ENCODE measurements around the gene RGS11. TPM values are rescaled to one million over a fixed set of nuclear protein-coding genes. Genes with fewer than 3 reads are reported as not detected.

RGS11 gene
- total RNA-seq, 1 experiment from 2014 or later: not detected

DNA sequence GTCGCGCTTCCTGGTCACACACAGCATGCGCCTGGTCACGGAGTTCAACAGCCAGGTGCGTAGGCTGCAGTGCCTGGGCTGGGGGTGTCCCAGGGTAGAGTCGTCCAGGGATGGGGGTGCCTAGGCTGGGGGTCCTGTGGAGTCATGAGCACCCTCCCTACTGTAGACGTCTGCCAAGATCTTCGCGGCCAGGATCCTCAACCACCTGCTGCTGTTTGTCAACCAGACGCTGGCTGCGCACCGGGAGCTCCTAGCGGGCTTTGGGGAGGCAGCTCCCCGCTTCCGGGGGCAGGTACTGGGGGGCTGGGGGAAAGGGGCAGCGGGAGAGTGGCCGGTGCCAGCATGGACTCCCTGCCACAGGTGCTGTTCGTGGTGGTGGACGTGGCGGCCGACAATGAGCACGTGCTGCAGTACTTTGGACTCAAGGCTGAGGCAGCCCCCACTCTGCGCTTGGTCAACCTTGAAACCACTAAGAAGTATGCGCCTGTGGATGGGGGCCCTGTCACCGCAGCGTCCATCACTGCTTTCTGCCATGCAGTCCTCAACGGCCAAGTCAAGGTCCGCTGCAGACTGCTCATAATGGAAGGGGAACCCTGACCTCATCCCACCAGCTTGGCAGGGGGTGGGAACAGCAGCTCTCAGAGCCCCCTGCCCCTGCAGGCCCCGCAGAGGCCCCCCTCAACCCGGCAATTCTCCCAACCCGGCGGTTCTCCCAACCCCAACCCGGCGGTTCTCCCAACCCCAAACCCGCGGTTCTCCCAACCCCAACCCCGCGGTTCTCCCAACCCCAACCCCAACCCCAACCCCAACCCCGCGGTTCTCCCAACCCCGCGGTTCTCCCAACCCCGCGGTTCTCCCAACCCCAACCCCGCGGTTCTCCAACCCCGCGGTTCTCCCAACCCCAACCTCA, 9.7 kb upstream of the RGS11 start:
- no peaks in the 10 kb centered on the region for H3K9me3 ChIP-seq (ENCODE audit: low read depth, low read length, poor library complexity, severe bottlenecking)
- no peak overlapping the region for H3K27ac ChIP-seq (ENCODE audit: low read depth, low read length, poor library complexity, severe bottlenecking)
- ChIA-PET CTCF (no interaction called here), POLR2A (ENCODE audit: low non-redundant PET) (no interaction called here)
- H3K36me3 ChIP-seq (ENCODE audit: insufficient read depth, low read length, poor library complexity, severe bottlenecking): peaks cover 15% of the 10 kb centered on the region
- BruUV-seq (replicated peaks): no TSS peak
- no peak overlapping the region for H3K4me3 ChIP-seq (ENCODE audit: low read depth, low read length, poor library complexity, severe bottlenecking)
- H3K27me3 ChIP-seq (replicated peaks; ENCODE audit: insufficient read depth, low read depth, low read length, poor library complexity): peaks cover 10% of the 10 kb centered on the region
- no peaks in the 10 kb centered on the region for H3K4me1 ChIP-seq (ENCODE audit: insufficient read depth, low read length, poor library complexity, severe bottlenecking)
- TF ChIP-seq EZH2 (IDR thresholded peaks at IDR 0.05; ENCODE audit: borderline replicate concordance, low read depth, low read length, poor library complexity, severe bottlenecking): no peak
- TF ChIP-seq, protein P1, sequence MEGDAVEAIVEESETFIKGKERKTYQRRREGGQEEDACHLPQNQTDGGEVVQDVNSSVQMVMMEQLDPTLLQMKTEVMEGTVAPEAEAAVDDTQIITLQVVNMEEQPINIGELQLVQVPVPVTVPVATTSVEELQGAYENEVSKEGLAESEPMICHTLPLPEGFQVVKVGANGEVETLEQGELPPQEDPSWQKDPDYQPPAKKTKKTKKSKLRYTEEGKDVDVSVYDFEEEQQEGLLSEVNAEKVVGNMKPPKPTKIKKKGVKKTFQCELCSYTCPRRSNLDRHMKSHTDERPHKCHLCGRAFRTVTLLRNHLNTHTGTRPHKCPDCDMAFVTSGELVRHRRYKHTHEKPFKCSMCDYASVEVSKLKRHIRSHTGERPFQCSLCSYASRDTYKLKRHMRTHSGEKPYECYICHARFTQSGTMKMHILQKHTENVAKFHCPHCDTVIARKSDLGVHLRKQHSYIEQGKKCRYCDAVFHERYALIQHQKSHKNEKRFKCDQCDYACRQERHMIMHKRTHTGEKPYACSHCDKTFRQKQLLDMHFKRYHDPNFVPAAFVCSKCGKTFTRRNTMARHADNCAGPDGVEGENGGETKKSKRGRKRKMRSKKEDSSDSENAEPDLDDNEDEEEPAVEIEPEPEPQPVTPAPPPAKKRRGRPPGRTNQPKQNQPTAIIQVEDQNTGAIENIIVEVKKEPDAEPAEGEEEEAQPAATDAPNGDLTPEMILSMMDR (conservative IDR thresholded peaks at IDR 0.05; ENCODE audit: low read depth, low read length): no peak
- intact Hi-C loops (cut with micrococcal nuclease; ENCODE audit: unreplicated experiment): no loop called here
- no peak for DNase-seq (ENCODE audit: low spot score)

DNA sequence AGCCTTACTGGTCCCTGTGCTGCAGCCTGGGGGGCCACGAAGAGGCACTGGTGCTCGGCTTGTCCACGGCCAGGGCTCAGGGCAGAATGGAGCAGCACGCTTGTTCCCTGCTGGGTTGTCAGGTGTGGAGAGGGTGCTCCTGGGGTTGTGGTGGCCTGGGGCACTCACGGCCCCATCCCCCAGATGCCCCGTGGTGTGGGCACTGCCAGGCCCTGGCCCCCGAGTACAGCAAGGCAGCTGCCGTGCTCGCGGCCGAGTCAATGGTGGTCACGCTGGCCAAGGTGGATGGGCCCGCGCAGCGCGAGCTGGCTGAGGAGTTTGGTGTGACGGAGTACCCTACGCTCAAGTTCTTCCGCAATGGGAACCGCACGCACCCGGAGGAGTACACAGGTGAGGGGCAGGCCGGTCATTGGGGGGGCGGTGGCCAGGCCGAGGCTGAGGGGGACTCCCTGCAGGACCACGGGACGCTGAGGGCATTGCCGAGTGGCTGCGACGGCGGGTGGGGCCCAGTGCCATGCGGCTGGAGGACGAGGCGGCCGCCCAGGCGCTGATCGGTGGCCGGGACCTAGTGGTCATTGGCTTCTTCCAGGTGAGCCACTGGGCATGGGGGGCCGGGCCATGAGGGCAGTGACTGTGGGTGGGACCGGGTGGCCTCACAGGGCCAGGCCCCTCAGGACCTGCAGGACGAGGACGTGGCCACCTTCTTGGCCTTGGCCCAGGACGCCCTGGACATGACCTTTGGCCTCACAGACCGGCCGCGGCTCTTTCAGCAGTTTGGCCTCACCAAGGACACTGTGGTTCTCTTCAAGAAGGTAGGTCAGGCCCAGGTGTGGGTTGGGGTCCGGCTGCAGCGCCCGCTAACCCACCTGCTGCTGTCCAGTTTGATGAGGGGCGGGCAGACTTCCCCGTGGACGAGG, 8.7 kb upstream of the RGS11 start:
- Histone ChIP-seq H3K9me3 (ENCODE audit: low read depth, low read length, poor library complexity, severe bottlenecking) (no peaks in the 10 kb centered on the region), H3K4me3 (ENCODE audit: low read depth, low read length, poor library complexity, severe bottlenecking) (no peak overlapping the region), H3K27ac (ENCODE audit: low read depth, low read length, poor library complexity, severe bottlenecking) (no peak overlapping the region), H3K4me1 (ENCODE audit: insufficient read depth, low read length, poor library complexity, severe bottlenecking) (no peaks in the 10 kb centered on the region), H3K27me3 (replicated peaks; ENCODE audit: insufficient read depth, low read depth, low read length, poor library complexity) (peaks cover 15% of the 10 kb centered on the region), H3K36me3 (ENCODE audit: insufficient read depth, low read length, poor library complexity, severe bottlenecking) (peaks cover 9% of the 10 kb centered on the region)
- no peak for TF ChIP-seq EZH2 (IDR thresholded peaks at IDR 0.05; ENCODE audit: borderline replicate concordance, low read depth, low read length, poor library complexity, severe bottlenecking)
- TF ChIP-seq, protein P1 (conservative IDR thresholded peaks at IDR 0.05; ENCODE audit: low read depth, low read length): no peak
- CTCF ChIA-PET: no interaction called here
- DNase-seq (ENCODE audit: low spot score): no peak
- BruUV-seq (replicated peaks): no TSS peak
- intact Hi-C loops (cut with micrococcal nuclease; ENCODE audit: unreplicated experiment): no loop called here
- POLR2A ChIA-PET (ENCODE audit: low non-redundant PET): no interaction called here

DNA sequence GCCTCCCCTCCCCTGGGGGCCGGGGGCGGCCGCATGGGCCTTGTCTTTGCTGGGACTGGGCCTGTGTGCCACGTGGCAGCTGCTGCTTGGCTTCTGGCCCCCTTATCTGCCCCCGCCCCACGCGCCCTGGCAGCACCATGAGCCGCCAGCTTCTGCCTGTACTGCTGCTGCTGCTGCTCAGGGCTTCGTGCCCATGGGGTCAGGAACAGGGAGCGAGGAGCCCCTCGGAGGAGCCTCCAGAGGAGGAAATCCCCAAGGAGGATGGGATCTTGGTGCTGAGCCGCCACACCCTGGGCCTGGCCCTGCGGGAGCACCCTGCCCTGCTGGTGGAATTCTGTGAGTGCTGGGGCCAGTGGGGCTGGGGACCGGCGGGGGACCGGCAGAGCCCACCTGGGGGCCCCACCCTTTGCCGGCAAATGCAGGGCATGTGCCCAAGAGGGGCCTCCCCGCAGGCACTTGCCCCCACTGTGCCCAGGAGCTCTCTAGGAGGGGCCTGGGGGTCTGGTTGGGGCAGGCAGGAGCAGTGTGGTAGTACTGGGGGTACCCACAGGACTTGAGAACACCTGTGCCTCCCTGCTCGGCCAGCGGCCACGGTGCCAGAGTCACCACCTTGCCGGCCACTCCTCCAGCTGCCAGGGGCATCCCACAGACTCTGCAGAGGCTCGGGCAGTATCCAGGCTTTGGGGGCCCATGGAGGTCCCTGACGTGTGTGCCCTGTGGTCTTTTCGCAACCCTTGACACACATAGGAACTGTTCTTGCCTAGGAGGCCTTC, 7.5 kb upstream of the RGS11 start, which contains the start of gene PDIA2:
Gene PDIA2 (plus strand): TSS at position 132 of the 773 bp plus-strand sequence. CDS start 6 bp downstream, at position 138.
- Histone ChIP-seq H3K27me3 (replicated peaks; ENCODE audit: insufficient read depth, low read depth, low read length, poor library complexity) (peaks cover 15% of the 10 kb centered on the region), H3K36me3 (ENCODE audit: insufficient read depth, low read length, poor library complexity, severe bottlenecking) (peaks cover 5% of the 10 kb centered on the region), H3K4me3 (ENCODE audit: low read depth, low read length, poor library complexity, severe bottlenecking) (no peak within 1 kb of the TSS), H3K27ac (ENCODE audit: low read depth, low read length, poor library complexity, severe bottlenecking) (no peak within 1 kb of the TSS), H3K4me1 (ENCODE audit: insufficient read depth, low read length, poor library complexity, severe bottlenecking) (no peaks in the 10 kb centered on the region), H3K9me3 (ENCODE audit: low read depth, low read length, poor library complexity, severe bottlenecking) (no peaks in the 10 kb centered on the region)
- intact Hi-C loops (cut with micrococcal nuclease; ENCODE audit: unreplicated experiment): no loop called here
- TF ChIP-seq, protein P1 (conservative IDR thresholded peaks at IDR 0.05; ENCODE audit: low read depth, low read length): no peak
- TF ChIP-seq EZH2 (IDR thresholded peaks at IDR 0.05; ENCODE audit: borderline replicate concordance, low read depth, low read length, poor library complexity, severe bottlenecking): no peak
- ChIA-PET CTCF (no interaction called here), POLR2A (ENCODE audit: low non-redundant PET) (no interaction called here)
- DNase-seq (ENCODE audit: low spot score): no peak
- no TSS peak for BruUV-seq (replicated peaks)
